HCT116 (cell line): ENCODE data around the gene GASK1A.

ENCODE experiments used
- POLR2A ChIP-seq: IDR thresholded peaks from 2 replicates; pipeline ENCODE4 v1.7.0; 2011; ENCODE audit warnings: borderline replicate concordance; ENCODE audit not compliant: insufficient read depth, insufficient read length; ENCODE audit errors: extremely low read depth
- TF ChIP-seq, protein P1 (sequence below), 3 experiments: fragments of 200-600 bp in 1 of 3; sonication (generic) in 1 of 3; IDR thresholded peaks in 2 of 3; conservative IDR thresholded peaks in 1 of 3; 2 replicates each; pipeline ENCODE4 v1.5.1; 2012 to 2017; ENCODE audit warnings: low read depth in 2 of 3, low read length in 2 of 3, antibody characterized with exemption in 1 of 3, borderline replicate concordance in 1 of 3, control low read depth in 1 of 3, mild to moderate bottlenecking in 1 of 3, mixed read lengths in 1 of 3, mixed run types in 1 of 3, moderate library complexity in 1 of 3; ENCODE audit not compliant: insufficient read depth in 1 of 3

DNA sequence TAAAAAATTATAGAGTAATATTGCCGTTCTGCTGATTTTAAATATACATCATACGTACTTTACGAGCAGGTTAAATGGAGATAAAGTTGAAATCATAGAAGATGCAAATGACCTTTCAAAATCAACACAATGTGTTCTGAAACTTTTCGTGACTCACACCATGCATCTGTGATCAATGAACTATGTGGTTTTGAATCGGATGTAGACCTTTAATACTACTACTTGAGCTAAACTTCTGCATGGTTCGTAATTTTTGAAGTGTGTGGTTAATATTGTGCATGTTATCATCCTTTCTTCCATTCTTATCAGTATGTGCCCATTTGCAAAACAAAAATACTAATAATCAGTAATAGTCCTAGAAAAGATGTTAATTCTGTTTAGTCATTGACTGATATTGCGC is 58.9 kb downstream of the GASK1A start:
- TF ChIP-seq, protein P1, sequence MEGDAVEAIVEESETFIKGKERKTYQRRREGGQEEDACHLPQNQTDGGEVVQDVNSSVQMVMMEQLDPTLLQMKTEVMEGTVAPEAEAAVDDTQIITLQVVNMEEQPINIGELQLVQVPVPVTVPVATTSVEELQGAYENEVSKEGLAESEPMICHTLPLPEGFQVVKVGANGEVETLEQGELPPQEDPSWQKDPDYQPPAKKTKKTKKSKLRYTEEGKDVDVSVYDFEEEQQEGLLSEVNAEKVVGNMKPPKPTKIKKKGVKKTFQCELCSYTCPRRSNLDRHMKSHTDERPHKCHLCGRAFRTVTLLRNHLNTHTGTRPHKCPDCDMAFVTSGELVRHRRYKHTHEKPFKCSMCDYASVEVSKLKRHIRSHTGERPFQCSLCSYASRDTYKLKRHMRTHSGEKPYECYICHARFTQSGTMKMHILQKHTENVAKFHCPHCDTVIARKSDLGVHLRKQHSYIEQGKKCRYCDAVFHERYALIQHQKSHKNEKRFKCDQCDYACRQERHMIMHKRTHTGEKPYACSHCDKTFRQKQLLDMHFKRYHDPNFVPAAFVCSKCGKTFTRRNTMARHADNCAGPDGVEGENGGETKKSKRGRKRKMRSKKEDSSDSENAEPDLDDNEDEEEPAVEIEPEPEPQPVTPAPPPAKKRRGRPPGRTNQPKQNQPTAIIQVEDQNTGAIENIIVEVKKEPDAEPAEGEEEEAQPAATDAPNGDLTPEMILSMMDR (IDR thresholded peaks at IDR 0.05 in 2 of 3, conservative IDR thresholded peaks at IDR 0.05 in 1 of 3; ENCODE audit: borderline replicate concordance in 1 of 3, insufficient read depth in 1 of 3, low read depth in 2 of 3, low read length in 2 of 3): no peak
- TF ChIP-seq POLR2A: no peak
